AG08395 (cell line): ENCODE data around the gene CLEC16A.
"Not testable (repeated sequence)": the region's sequence is repeated elsewhere in the genome, so short reads cannot be mapped to it uniquely, and the experiment has no call there.

Experiments
- DNase-seq: peaks from one replicate; pipeline ENCODE4 v3.0.0; 2012; ENCODE audit warnings: mixed read lengths, low spot score

CLEC16A gene

DNA sequence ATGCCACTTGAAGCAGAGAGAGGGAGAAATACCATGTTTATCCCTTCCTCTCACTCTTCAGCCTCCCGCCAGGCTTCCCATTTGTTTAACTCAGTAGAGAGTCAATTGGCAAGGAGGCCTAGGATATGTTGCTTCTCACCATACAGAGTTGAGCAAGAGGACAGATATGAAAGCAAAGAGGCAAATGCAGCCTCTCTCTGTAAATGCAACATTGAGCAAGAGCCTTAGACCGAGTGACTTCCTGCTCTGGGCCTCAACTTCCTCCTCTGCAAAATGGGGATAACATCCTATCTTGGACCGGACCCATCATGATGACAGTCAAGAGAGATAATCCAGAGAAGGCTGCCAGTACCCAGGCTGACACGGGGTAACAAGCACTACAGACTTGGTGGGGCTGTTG is 274.8 kb downstream of the CLEC16A start:
- DNase-seq = no peak

DNA sequence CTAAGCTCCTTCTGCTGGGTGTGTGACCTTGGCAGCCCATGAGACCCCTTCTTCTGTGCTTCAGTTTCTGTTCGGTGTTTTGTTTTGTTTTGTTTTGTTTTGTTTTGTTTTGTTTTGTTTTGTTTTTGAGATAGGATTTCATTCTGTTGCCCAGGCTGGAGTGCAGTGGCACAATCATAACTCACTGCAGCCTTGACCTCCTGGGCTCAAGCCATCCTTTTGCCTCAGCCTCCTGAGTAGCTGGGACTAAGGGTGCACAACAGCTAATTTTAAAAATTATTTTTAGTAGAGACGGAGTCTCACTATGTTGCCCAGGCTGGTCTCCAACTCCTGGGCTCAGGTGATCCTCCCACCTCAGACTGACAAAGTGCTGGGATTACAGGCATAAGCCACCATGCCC is 276.1 kb downstream of the CLEC16A start:
- not testable (repeated sequence) for DNase-seq

DNA sequence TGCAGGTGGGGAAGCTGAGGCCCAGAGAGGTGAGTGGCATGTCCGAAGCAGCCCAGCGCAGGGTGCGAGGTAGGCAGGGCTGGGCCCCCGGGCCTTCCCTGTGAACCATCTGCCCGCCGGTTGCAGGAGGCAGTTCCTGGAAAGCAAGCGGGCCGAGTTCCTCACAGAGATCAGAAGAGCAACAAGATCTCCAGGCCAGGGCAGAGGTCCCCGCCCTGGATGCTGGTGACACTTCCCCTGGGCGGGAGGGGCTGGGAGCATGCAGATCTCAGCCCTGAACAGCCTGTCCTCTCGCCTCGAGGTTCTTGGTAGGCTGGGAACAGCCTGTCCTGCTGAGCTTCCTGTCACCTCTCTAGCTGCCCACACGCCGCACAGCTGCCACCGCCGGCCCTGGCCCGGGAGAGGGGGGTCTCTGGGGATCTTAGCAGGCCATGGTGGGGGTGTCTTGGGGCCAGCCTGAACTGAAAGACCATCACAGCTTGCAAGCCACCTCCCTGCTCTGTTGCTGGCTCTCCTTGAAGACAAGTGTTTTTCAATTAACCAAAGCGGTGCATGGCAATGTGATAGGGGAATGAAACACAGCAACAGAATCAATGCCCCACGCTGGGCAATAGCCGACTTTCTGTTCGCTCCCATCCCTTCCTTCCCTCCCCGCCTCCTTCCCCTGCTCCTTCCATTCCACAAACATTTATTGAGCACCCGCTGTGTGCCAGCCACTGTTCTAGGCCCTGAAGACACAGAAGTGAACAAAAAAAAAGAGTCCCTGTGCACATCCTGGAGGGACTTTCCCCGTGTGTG is 279.9 kb downstream of the CLEC16A start:
- peak; percentile 32 for DNase-seq

DNA sequence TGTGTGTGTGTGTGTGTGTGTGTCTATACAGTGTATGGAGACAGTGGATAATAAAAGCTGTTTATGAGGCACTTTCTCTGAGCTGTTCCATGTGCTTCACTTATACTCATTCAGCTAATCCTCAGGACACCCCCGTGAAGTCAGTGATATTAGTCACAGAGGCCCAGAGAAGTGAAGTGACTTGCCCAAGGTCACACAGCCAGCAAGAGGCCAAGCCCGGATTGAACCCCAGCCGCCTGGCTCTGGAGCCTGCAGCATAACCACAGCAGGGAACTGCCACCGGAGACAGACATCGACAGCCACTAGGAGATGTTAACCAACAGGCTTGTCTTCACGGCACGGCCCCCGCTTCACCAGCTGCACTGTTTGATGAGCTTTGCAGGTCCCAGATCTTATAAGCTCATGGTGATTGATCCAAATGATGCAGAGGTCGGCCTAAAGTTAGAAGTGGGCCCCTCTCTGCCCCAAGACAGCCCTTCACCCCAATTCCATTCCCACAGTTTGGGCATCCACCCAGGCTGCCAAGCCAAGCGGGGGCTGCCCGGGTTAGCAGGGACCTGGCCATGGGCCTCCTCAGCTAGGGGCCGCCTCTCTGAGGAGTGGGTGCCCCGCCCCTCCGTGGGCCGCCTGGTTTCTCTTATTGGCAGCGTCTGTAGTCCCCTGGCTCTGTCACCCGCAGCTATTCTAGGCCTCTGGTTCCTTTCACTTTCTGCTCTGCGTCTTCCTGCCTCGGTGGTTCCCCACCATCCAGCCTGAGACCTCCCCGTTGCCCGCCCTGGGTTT is 280.7 kb downstream of the CLEC16A start:
- DNase-seq = peak; percentile 40

DNA sequence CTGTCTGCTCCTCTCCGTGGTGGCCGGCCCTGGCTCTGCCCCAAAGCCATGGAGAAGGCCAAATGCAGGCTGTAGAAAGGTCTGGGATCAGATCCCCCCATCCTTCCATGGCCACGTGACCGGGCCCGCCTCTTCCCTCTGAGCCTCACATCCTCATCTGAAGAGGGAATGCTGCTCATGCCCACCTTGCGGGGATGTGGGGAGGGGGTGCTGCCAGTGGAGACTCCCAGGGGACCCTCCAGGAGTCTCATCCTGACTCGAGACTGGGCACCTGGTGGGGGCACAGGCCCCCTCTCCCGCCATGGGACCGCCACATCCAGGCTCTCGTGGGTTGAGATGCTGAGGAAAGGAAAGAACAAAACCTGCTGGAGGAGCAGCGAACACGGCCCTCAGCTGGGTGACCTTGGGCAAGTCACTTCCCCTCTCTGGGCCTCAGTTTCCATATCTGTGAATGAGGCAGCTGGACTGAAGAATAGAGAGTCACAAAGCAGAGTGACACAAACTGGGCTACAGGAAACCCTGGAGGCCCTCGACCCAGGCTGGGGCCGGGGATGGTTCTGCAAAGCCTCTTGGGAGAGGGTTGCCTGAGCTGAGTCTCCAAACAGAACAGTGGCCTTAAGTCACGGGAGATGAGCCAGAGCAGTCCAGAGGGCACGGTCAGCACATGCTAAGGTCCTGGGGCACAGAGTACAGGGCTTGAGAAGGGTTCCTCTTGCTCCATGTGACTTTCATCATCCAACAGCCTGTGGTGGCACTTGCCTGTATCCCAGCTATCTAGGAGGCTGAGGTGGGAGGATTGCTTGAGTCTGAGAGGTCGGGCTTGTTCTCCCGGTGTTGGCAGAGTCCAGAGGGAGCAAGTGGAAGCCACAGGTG is 281.5 kb downstream of the CLEC16A start:
- no peak for DNase-seq

DNA sequence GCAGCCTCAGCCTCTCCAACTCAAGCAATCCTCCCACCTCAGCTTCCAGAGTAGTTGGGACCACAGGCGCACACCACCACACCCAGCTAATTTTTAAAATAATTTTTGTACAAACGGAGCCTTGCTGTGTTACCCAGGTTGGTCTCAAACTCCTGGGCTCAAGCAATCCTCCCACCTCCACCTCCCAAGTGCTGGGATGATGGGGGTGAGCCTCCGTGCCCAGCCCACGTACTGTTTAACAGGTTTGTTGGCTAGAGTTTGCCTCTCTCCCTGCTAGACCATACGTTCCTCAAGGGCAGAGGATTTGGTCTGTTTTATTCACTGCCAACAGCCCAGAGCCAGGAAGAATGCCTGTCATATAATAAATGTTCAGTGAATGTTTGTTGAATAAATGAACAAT is 285.1 kb downstream of the CLEC16A start:
- DNase-seq = no peak

DNA sequence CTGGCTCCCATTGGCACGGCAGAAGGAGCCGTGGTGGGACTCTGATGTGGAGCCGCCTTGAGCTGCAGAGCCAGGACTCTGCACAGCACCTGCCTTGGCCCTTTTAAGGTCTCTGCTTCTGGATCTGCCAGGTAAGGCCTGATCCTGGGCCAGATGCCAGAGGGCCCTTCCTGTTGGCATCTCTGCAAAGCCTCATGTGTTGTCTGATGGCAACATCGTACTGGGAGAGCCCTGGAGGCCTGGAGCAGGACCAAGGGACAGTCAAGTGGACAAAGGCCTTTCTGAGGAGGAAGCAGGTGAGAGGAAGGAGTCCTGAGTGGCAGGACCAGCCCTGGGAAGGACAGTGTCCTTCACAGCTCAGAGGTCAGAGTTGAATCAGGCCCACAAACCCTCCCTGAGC is 285.5 kb downstream of the CLEC16A start:
- no peak for DNase-seq

DNA sequence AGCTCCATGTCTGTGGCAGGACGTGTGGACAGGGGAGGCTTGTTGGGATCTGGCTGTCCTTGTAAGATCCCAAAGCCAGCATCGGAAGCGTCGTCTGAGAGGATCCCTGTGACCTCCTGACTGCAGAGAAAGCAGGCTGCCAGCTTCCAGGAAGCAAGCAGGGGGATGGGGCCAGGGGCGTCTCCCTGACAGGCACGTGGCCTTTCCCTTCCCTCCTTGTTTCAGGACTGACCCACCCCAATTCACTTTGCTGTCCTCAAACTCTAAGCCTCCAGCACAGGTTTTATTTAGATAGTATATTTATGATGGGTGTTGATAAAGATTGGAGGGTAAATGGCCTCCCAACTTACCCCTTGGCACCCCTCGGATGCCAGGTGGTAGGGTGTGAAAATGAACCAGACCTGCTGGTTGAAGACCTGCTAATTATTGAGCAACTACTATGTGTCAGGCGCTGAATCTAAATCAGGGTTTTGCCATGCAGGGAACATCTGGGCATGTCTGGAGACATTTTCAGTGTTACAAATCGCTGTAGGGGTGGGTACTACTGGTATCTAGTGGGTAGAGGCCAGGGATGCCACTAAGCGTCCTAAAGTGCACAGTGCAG is 287.1 kb downstream of the CLEC16A start:
- DNase-seq = no peak
